DOHH2 (cell line): ENCODE results near the gene SLC2A10.

ENCODE experiments used
- H3F3A ChIP-seq: fragments of 200-600 bp; sonication (generic), shearing (Covaris generic); 2 replicates; pipeline ENCODE4 v1.6.0; 2016; ENCODE audit warnings: antibody characterized with exemption, mild to moderate bottlenecking; ENCODE audit not compliant: control insufficient read depth, insufficient read depth
- H3K27ac ChIP-seq: fragments of 200-600 bp; sonication (generic); 2 replicates; pipeline ENCODE4 v1.5.1; 2014; ENCODE audit warnings: low read depth, mild to moderate bottlenecking, low read length, moderate library complexity
- H3K27me3 ChIP-seq: fragments of 200-600 bp; sonication (generic); 2 replicates; pipeline ENCODE4 v1.6.1; 2014; ENCODE audit warnings: mild to moderate bottlenecking, low read length, mixed read lengths; ENCODE audit not compliant: control insufficient read depth
- H3K36me3 ChIP-seq: fragments of 200-600 bp; sonication (generic); 2 replicates; pipeline ENCODE4 v1.6.1; 2014; ENCODE audit warnings: mild to moderate bottlenecking, low read length, moderate library complexity, mixed read lengths; ENCODE audit not compliant: control insufficient read depth
- H3K4me1 ChIP-seq: fragments of 200-600 bp; sonication (generic); 2 replicates; pipeline ENCODE4 v1.6.1; 2014; ENCODE audit warnings: mild to moderate bottlenecking, low read length, mixed read lengths; ENCODE audit not compliant: control insufficient read depth
- H3K4me2 ChIP-seq: fragments of 200-600 bp; sonication (generic); 2 replicates; pipeline ENCODE4 v1.6.0; 2014; ENCODE audit warnings: mild to moderate bottlenecking, low read length, moderate library complexity
- H3K4me3 ChIP-seq: fragments of 200-600 bp; sonication (generic); 2 replicates; pipeline ENCODE4 v1.5.1; 2014; ENCODE audit warnings: mild to moderate bottlenecking, low read length, mixed read lengths
- H3K79me2 ChIP-seq: fragments of 200-600 bp; sonication (generic); 2 replicates; pipeline ENCODE4 v1.6.1; 2014; ENCODE audit warnings: mild to moderate bottlenecking, low read length, mixed read lengths; ENCODE audit not compliant: control insufficient read depth
- H3K9me2 ChIP-seq: fragments of 200-600 bp; sonication (generic); replicated peaks from 2 replicates; pipeline ENCODE4 v1.6.1; 2014; ENCODE audit warnings: mild to moderate bottlenecking, low read length, mixed read lengths; ENCODE audit not compliant: control insufficient read depth
- H3K9me3 ChIP-seq: fragments of 200-600 bp; sonication (generic); 2 replicates; pipeline ENCODE4 v1.6.1; 2014; ENCODE audit warnings: antibody characterized with exemption, low read length, mixed read lengths; ENCODE audit not compliant: control insufficient read depth, insufficient read depth
- H4K20me1 ChIP-seq: fragments of 200-600 bp; sonication (generic); 2 replicates; pipeline ENCODE4 v1.6.0; 2014; ENCODE audit warnings: low read depth, mild to moderate bottlenecking, antibody characterized with exemption, low read length, moderate library complexity; ENCODE audit not compliant: control insufficient read depth, insufficient read depth
- EZH2phosphoT487 ChIP-seq: fragments of 200-600 bp; sonication (generic); IDR thresholded peaks from 2 replicates; pipeline ENCODE4 v1.6.1; 2017; ENCODE audit warnings: borderline replicate concordance, mild to moderate bottlenecking, antibody characterized with exemption, low read length, moderate library complexity, mixed read lengths
- TF ChIP-seq, protein P1 (sequence below): fragments of 200-600 bp; sonication (generic); IDR thresholded peaks from one replicate; pipeline ENCODE4 v1.5.1; 2014; ENCODE audit warnings: antibody characterized with exemption, mild to moderate bottlenecking, low read depth, low read length; ENCODE audit not compliant: poor library complexity, severe bottlenecking

The SLC2A10 gene

DNA sequence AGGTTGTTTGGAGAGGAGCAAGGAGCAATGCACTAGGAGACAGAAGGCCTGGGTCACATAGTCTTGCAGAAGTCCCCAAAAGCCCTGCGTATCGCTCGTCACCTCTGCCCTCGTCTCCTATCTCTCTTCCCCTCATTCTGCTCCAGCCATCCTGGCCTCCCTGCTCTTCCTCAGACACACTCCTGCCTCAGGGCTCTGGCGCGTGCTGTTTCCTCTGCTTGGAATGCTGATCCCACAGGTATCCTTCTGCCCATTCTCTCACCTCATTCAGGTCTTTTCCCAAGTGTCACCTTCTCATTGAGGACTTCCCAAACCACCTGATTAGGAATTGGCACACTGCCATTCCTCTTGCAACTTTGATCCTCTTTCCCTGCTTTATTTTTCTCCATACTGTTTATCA lies 9.0 kb upstream of the SLC2A10 start:
- Histone ChIP-seq H4K20me1 (no peaks in the 10 kb centered on the region), H3K27ac (no peak overlapping the region), H3K27me3 (0 out of 2 replicates have a peak, but pooled peaks cover 3% of the 10 kb centered on the region), H3F3A (no peaks in the 10 kb centered on the region), H3K4me3 (no peak overlapping the region), H3K4me1 (peaks cover 7% of the 10 kb centered on the region), H3K36me3 (no peaks in the 10 kb centered on the region), H3K9me2 (no peaks in the 10 kb centered on the region), H3K9me3 (no peaks in the 10 kb centered on the region), H3K4me2 (no peak overlapping the region), H3K79me2 (no peaks in the 10 kb centered on the region)
- TF ChIP-seq, protein P1, sequence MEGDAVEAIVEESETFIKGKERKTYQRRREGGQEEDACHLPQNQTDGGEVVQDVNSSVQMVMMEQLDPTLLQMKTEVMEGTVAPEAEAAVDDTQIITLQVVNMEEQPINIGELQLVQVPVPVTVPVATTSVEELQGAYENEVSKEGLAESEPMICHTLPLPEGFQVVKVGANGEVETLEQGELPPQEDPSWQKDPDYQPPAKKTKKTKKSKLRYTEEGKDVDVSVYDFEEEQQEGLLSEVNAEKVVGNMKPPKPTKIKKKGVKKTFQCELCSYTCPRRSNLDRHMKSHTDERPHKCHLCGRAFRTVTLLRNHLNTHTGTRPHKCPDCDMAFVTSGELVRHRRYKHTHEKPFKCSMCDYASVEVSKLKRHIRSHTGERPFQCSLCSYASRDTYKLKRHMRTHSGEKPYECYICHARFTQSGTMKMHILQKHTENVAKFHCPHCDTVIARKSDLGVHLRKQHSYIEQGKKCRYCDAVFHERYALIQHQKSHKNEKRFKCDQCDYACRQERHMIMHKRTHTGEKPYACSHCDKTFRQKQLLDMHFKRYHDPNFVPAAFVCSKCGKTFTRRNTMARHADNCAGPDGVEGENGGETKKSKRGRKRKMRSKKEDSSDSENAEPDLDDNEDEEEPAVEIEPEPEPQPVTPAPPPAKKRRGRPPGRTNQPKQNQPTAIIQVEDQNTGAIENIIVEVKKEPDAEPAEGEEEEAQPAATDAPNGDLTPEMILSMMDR = no peak
- no peak for TF ChIP-seq EZH2phosphoT487

GRCh38 chr20:46701057-46701456 lies 8.4 kb upstream of the SLC2A10 start:
- Histone ChIP-seq H3K4me1 (peaks cover 7% of the 10 kb centered on the region), H3K4me3 (no peak overlapping the region), H3K27ac (no peak overlapping the region), H3F3A (no peaks in the 10 kb centered on the region), H3K36me3 (no peaks in the 10 kb centered on the region), H3K9me2 (no peaks in the 10 kb centered on the region), H3K9me3 (peaks cover 3% of the 10 kb centered on the region; the same call in 1 of the 2 replicates), H3K79me2 (no peaks in the 10 kb centered on the region), H3K27me3 (peaks cover 5% of the 10 kb centered on the region; the same call in 1 of the 2 replicates), H4K20me1 (no peaks in the 10 kb centered on the region), H3K4me2 (no peak overlapping the region)
- TF ChIP-seq, protein P1 = no peak
- TF ChIP-seq EZH2phosphoT487 = no peak

- Histone ChIP-seq H4K20me1 (no peaks in the 10 kb centered on the region), H3K36me3 (no peaks in the 10 kb centered on the region), H3K4me1 (peaks cover 7% of the 10 kb centered on the region), H3K27ac (no peak overlapping the region), H3K27me3 (peaks cover 5% of the 10 kb centered on the region; the same call in 1 of the 2 replicates), H3K9me2 (no peaks in the 10 kb centered on the region), H3K4me2 (no peak overlapping the region), H3K79me2 (no peaks in the 10 kb centered on the region), H3K4me3 (no peak overlapping the region), H3F3A (no peaks in the 10 kb centered on the region), H3K9me3 (peaks cover 6% of the 10 kb centered on the region)
- TF ChIP-seq, protein P1 = no peak
- no peak for TF ChIP-seq EZH2phosphoT487
These were observed 7.9 kb upstream of the SLC2A10 start for GRCh38 chr20:46701556-46701955.

- H3K27me3 ChIP-seq = peaks cover 5% of the 10 kb centered on the region; the same call in 1 of the 2 replicates
- TF ChIP-seq, protein P1 = no peak
- no peak for TF ChIP-seq EZH2phosphoT487
- no peaks in the 10 kb centered on the region for H3K79me2 ChIP-seq
- H3K4me3 ChIP-seq = no peak overlapping the region
- H3K27ac ChIP-seq = no peak overlapping the region
- no peaks in the 10 kb centered on the region for H4K20me1 ChIP-seq
- H3K4me1 ChIP-seq = peaks cover 3% of the 10 kb centered on the region
- no peaks in the 10 kb centered on the region for H3F3A ChIP-seq
- H3K9me2 ChIP-seq = no peaks in the 10 kb centered on the region
- no peak overlapping the region for H3K4me2 ChIP-seq
- peaks cover 6% of the 10 kb centered on the region for H3K9me3 ChIP-seq
- H3K36me3 ChIP-seq = no peaks in the 10 kb centered on the region
These were observed 7.5 kb upstream of the SLC2A10 start for GRCh38 chr20:46701986-46702385.
